Small intestine (tissue), 7 donors: ENCODE measurements around the gene BCL2L2. TPM values are rescaled to one million over a fixed set of nuclear protein-coding genes. Genes with fewer than 3 reads are reported as not detected.

Experiments
- DNase-seq, 2 donors: peaks; one replicate each; pipeline versions ENCODE4 v3.0.0 to v3.0.0-alpha.2; 2013
- FAIRE-seq: peaks from 2 replicates; lab custom pipeline; 2012; peaks lifted over from hg19 to GRCh38; lab: Jason Lieb, UNC
- H3K27ac ChIP-seq, 3 donors: one replicate each; pipeline ENCODE4 v1.5.1; 2013; ENCODE audit warnings: low read length in 2 of 3, mild to moderate bottlenecking in 2 of 3, control low read depth in 1 of 3, inconsistent platforms in 1 of 3, low read depth in 1 of 3, moderate library complexity in 1 of 3
- H3K27me3 ChIP-seq, 3 donors: one replicate each; pipeline ENCODE4 v1.6.1; 2013; ENCODE audit warnings: low read length in 3 of 3, inconsistent platforms in 1 of 3; ENCODE audit not compliant: control insufficient read depth in 3 of 3, insufficient read depth in 3 of 3
- H3K36me3 ChIP-seq, 3 donors: one replicate each; pipeline ENCODE4 v1.6.1; 2013; ENCODE audit warnings: low read length in 3 of 3, inconsistent platforms in 1 of 3, low read depth in 1 of 3, mild to moderate bottlenecking in 1 of 3, moderate library complexity in 1 of 3; ENCODE audit not compliant: control insufficient read depth in 3 of 3, insufficient read depth in 2 of 3
- H3K4me1 ChIP-seq, 3 donors: one replicate each; pipeline ENCODE4 v1.6.1; 2013; ENCODE audit warnings: low read length in 2 of 3, inconsistent platforms in 1 of 3, low read depth in 1 of 3, mild to moderate bottlenecking in 1 of 3, moderate library complexity in 1 of 3; ENCODE audit not compliant: control insufficient read depth in 3 of 3, insufficient read depth in 2 of 3
- H3K4me3 ChIP-seq, 3 donors: one replicate each; pipeline ENCODE4 v1.5.1; 2013; ENCODE audit warnings: low read length in 3 of 3, control low read depth in 1 of 3, inconsistent platforms in 1 of 3, low read depth in 1 of 3, mild to moderate bottlenecking in 1 of 3, moderate library complexity in 1 of 3
- H3K9me3 ChIP-seq, 2 donors: one replicate each; pipeline ENCODE4 v1.6.1; 2013; ENCODE audit warnings: low read depth in 1 of 2, low read length in 1 of 2; ENCODE audit not compliant: control insufficient read depth in 2 of 2, insufficient read depth in 1 of 2
- polyA plus RNA-seq, 4 donors: library from polyadenylated mRNA; stranded (reverse) in 3 of 4; unstranded in 1 of 4; fragments of 200-250 nt in 3 of 4; fragments of 120-200 nt in 1 of 4; gene quantifications; one replicate each; pipeline versions ENCODE4 v1.2.1 to v1.2.3, GENCODE V29; 2013
- donor health status: healthy with polysubstance abuse.
- donor health status: control.
- donor health status: control.
- donor health status: Bipolar disorder and iron deficiency.
- donor health status: healthy.

Gene BCL2L2
- polyA plus RNA-seq, 4 donors, result 30.8 to 50.0 (median 37.7) TPM

GRCh38 chr14:23361320-23361719 lies 54.7 kb downstream of the BCL2L2 start:
- Histone ChIP-seq H3K9me3 (no peaks in the 10 kb centered on the region), H3K4me1 (peaks cover 0 to 6% (median 3%) of the 10 kb centered on the region in 3 donors), H3K27ac (peak overlapping the region in 1 of 3 donors; percentile 51), H3K36me3 (peaks cover 0 to 34% (median 0%) of the 10 kb centered on the region in 3 donors), H3K4me3 (no peak overlapping the region), H3K27me3 (peaks cover 6 to 13% (median 7%) of the 10 kb centered on the region in 3 donors)
- DNase-seq, result no peak
- no peak for FAIRE-seq

Other genes with a start within 250 kb of the BCL2L2 start
- gene CDH24, start 249.3 kb upstream of the BCL2L2 start, polyA plus RNA-seq, result 1 to 10 TPM in 2 of 4 donors, under 1 TPM in 2; 0.22 to 4.3 (median 2.5) TPM
- 100 to 1,000 TPM in 1 of 4 donors, 10 to 100 TPM in 3; 53.8 to 228 (median 84.7) TPM for gene ACIN1, start 211.7 kb upstream of the BCL2L2 start, polyA plus RNA-seq
- gene C14orf119, start 211.3 kb upstream of the BCL2L2 start, polyA plus RNA-seq, result 10 to 100 TPM; 43.8 to 67.0 (median 64.8) TPM
- under 1 TPM in 1 of 4 donors, not detected in 3; 0.04 TPM for gene CIROP, start 201.8 kb upstream of the BCL2L2 start, polyA plus RNA-seq
- gene CEBPE, start 187.6 kb upstream of the BCL2L2 start, polyA plus RNA-seq, result under 1 TPM in 2 of 4 donors, not detected in 2; 0.13 to 0.81 TPM
- 10 to 100 TPM; 11.3 to 69.2 (median 39.9) TPM for gene SLC7A8, start 123.2 kb upstream of the BCL2L2 start, polyA plus RNA-seq
- gene RNF212B, start 68.9 kb upstream of the BCL2L2 start, polyA plus RNA-seq, result under 1 TPM in 3 of 4 donors, not detected in 1; 0.07 to 0.45 (median 0.27) TPM
- 10 to 100 TPM in 1 of 4 donors, 1 to 10 TPM in 3; 3.2 to 17.5 (median 7.6) TPM for gene HOMEZ, start 20.7 kb upstream of the BCL2L2 start, polyA plus RNA-seq
- gene PPP1R3E, start 4.0 kb upstream of the BCL2L2 start, polyA plus RNA-seq, result 10 to 100 TPM in 2 of 4 donors, 1 to 10 TPM in 2; 6.7 to 27.0 (median 14.5) TPM
- gene PABPN1, start 14.6 kb downstream of the BCL2L2 start, polyA plus RNA-seq, result 100 to 1,000 TPM; 119 to 170 (median 147) TPM
- gene SLC22A17, start 46.1 kb downstream of the BCL2L2 start, polyA plus RNA-seq, result 10 to 100 TPM in 2 of 4 donors, 1 to 10 TPM in 1, under 1 TPM in 1; 0.67 to 36.3 (median 7.4) TPM
- 10 to 100 TPM in 1 of 4 donors, 1 to 10 TPM in 1, under 1 TPM in 2; 0.54 to 11.5 (median 1.8) TPM for gene EFS, start 58.3 kb downstream of the BCL2L2 start, polyA plus RNA-seq
- gene IL25, start 66.0 kb downstream of the BCL2L2 start, polyA plus RNA-seq, result not detected
- gene CMTM5, start 70.2 kb downstream of the BCL2L2 start, polyA plus RNA-seq, result under 1 TPM in 2 of 4 donors, not detected in 2; 0.61 to 0.97 TPM
- 10 to 100 TPM in 1 of 4 donors, 1 to 10 TPM in 1, under 1 TPM in 2; 0.01 to 52.1 (median 1.1) TPM for gene MYH6, start 101.4 kb downstream of the BCL2L2 start, polyA plus RNA-seq
- gene MYH7, start 128.8 kb downstream of the BCL2L2 start, polyA plus RNA-seq, result 1 to 10 TPM in 3 of 4 donors, under 1 TPM in 1; 0.37 to 8.6 (median 2.6) TPM
- 10 to 100 TPM; 38.2 to 48.1 (median 45.2) TPM for gene NGDN, start 162.9 kb downstream of the BCL2L2 start, polyA plus RNA-seq
- gene ZFHX2, start 244.9 kb downstream of the BCL2L2 start, polyA plus RNA-seq, result 1 to 10 TPM in 1 of 4 donors, under 1 TPM in 1, not detected in 2; 0.55 to 2.2 TPM
- gene THTPA, start 249.4 kb downstream of the BCL2L2 start, polyA plus RNA-seq, result 10 to 100 TPM in 3 of 4 donors, 1 to 10 TPM in 1; 9.7 to 26.7 (median 15.5) TPM